Measurements from ENCODE around the gene ISCA2.
"Not testable (repeated sequence)": the region's sequence is repeated elsewhere in the genome, so short reads cannot be mapped to it uniquely, and the experiment has no call there.

ISCA2 gene

GRCh38 chr14:74528886-74529285, 35.3 kb downstream of the ISCA2 start:
- DNase-seq (ENCODE audit: low spot score) = no peak

GRCh38 chr14:74531006-74531405, 37.4 kb downstream of the ISCA2 start:
- no peak for DNase-seq (ENCODE audit: low spot score)

DNA sequence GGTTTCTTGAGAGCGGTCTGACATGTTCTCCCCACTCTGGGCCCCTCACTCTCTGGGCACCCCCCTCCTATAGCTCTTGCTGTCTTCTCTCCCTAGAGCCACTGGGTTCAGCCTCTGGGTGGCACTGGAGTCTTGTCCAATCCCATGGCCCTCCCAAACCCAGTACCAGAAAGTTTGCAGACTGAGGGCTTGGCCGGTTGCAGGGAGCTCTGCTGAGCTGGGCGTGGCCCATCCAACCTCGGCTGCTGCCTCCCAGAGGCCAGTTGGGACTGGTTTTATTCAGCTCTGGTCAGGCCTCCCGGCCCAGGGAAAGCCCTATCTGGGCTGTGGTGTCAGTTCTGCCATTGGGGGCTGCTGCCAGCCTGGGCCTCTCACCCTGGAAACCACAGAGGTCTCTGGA, 37.9 kb downstream of the ISCA2 start:
- DNase-seq (ENCODE audit: low spot score) = no peak

DNA sequence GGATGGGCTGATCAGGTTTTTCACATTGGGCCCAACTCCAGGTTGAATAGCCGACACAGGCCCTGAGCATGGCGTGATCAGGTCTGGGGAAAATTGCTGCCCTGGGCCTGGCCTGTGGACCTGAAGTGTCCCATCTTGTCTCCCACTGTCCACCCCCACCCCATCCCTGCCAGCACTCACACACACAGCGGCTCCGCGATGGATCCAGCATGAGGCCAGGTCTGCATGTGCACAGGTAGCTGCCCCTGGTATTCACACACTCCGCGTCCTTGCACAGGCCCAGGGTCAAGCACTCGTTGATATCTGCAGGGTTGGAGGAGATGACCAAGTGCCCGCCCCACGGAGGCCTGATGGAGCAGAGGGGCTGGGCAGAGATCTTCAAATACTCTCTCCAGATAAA, 38.7 kb downstream of the ISCA2 start:
- no peak for DNase-seq (ENCODE audit: low spot score)

DNA sequence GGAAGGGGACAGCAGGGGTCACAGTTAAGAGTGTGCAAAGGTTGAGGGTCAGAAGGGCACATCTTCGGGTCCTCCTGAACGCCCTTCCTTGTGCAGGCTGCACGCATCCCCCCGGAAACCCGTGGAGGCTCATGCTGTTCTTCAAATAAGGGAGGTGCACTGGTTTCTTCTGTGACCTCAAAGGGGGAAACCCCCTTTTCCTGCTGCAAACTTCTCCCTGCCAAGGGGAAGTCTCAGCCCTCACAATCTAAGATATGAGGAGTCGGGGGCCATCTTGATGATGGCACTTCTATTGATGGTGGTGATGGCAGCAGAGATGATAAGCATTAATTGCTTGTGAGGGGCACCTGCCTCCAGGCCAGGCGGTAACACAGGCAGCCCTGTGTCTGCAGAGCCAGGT, 40.0 kb downstream of the ISCA2 start:
- DNase-seq (ENCODE audit: low spot score) = no peak

DNA sequence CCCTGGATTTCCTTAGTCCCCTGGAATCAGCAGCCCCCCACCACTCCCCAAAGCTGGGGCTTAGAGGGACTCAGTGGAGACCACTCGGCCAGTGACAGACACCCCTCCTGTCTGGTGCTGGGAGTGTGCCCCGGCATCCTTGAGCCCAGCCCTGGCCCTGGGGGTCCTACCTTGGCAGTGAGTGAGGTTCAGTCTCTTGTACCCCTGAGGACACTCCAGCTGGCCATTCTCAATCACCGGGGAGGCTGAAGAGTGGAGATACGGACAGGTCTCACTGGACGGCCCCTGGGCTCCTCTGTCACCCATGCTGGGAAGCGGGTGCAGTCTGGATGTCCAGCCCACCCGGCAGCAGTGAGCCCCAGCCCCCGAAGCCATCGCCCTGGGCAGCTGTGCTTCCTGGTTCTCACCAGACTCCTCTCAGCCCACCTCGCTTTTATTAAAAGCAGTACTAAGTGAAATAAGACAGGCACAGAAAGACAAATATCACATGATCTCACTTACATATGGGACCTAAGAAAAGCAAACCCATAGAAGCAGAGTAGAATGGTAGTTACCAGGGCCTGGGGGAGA, 42.3 kb downstream of the ISCA2 start:
- no peak for DNase-seq (ENCODE audit: low spot score)

GRCh38 chr14:74536336-74536735, 42.8 kb downstream of the ISCA2 start:
- DNase-seq (ENCODE audit: low spot score) = not testable (repeated sequence)

DNA sequence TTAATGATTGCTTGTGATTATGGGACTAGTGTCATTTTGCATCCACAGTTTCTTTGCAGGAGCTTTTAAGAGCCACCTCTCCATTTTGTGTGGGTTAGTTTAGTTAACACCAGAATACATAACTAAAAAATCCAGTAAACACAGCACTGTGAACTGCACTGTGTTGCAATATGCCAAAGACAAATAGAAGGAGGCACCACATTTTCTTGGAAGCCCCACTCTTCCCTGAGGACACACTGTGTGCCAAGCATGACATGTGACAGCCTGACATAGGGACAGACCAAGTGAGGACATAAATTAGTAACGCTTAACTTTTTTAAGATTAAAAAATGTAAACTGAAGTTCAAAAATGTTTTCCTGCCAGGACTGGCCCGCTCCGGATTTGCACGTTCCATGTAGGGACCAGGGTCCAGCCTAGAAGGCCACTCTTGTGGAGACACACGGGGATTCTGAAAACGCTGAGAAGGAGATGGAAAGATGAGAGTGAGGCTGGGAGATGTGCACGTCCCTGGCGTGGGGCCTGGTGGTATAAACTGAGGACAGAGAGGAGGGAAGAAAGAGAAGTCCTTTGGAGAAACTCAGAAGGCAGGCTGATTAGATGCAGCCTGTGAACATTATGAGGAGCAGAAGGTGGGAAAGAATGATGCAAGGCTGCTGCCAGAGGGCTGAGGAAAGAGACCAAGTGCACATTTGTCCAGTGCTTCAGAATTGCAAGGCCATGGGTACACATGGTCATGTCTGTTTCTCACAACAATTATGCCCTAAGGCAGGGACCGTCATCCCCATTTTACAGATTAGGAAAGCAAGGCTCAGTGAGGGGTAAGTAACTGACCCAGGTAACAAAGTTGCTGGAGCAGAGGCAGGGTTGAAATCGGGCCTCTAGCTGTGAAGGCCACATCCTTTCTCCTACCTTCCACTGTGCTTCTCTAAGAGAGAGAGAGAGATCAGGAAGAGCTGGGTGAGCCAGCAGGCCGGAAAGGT, 45.1 kb downstream of the ISCA2 start:
- DNase-seq (ENCODE audit: low spot score) = no peak

GRCh38 chr14:74539503-74539902, 45.9 kb downstream of the ISCA2 start:
- no peak for DNase-seq (ENCODE audit: low spot score)

GRCh38 chr14:74541225-74541624, 47.7 kb downstream of the ISCA2 start:
- DNase-seq (ENCODE audit: low spot score) = no peak

- DNase-seq (ENCODE audit: low spot score) = no peak
Measured at GRCh38 chr14:74542056-74542685, 48.6 kb downstream of the ISCA2 start.

- DNase-seq (ENCODE audit: low spot score) = no peak
Measured at GRCh38 chr14:74543771-74544438, 50.3 kb downstream of the ISCA2 start.

DNA sequence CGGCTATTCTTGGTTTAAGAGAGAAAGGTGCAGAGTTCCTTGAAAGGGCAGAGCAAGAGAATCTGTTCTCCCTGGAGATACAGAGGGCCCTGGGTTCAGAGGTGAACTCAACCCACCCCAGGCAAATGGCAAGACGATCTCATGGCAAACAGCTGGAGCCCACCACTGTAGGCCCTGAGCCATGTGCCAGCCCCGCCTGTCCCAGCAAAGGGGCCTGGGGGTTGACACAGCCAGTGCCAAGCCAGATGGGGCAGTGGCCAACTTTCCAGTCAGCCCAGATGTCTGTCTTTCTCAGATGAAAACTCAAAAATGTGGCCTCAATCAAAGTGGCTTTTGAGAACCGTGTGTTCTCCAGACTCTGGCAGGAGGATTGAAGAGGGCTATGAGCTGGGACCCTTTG, 51.8 kb downstream of the ISCA2 start:
- DNase-seq (ENCODE audit: low spot score) = no peak

GRCh38 chr14:74546416-74546815, 52.9 kb downstream of the ISCA2 start:
- no peak for DNase-seq (ENCODE audit: low spot score)
